H9 (cell line): ENCODE results near the gene AEBP2. TPM values are rescaled to one million over a fixed set of nuclear protein-coding genes. Genes with fewer than 3 reads are reported as not detected.
A peak's percentile ranks its signal among the peaks of the same experiment; 100 is the strongest.

ENCODE experiments used
- DNase-seq: peaks from one replicate; pipeline ENCODE4 v3.0.0-alpha.2; 2017
- H2AFZ ChIP-seq: one replicate; pipeline ENCODE4 v1.6.1; 2013; ENCODE audit warnings: mild to moderate bottlenecking, low read length, control low read depth, moderate library complexity
- H2AK5ac ChIP-seq: 2 replicates; pipeline ENCODE4 v1.6.1; 2013; ENCODE audit warnings: low read length, control low read depth, mixed read lengths; ENCODE audit not compliant: insufficient read length
- H2BK120ac ChIP-seq: one replicate; pipeline ENCODE4 v1.6.1; 2013; ENCODE audit warnings: low read depth, mild to moderate bottlenecking, low read length, control low read depth, inconsistent platforms; ENCODE audit not compliant: poor library complexity, severe bottlenecking
- H2BK12ac ChIP-seq: 2 replicates; pipeline ENCODE4 v1.6.1; 2013; ENCODE audit warnings: low read length, control low read depth, mixed read lengths, low read depth; ENCODE audit not compliant: insufficient read length
- H2BK15ac ChIP-seq: 2 replicates; pipeline ENCODE4 v1.6.1; 2013; ENCODE audit warnings: low read depth, low read length, control low read depth
- H2BK20ac ChIP-seq: one replicate; pipeline ENCODE4 v1.6.1; 2013; ENCODE audit warnings: low read depth, mild to moderate bottlenecking, low read length, control low read depth, inconsistent platforms; ENCODE audit not compliant: poor library complexity, severe bottlenecking
- H2BK5ac ChIP-seq: 2 replicates; pipeline ENCODE4 v1.6.1; 2013; ENCODE audit warnings: low read length, control low read depth, mixed read lengths; ENCODE audit not compliant: insufficient read length
- H3K14ac ChIP-seq: 2 replicates; pipeline ENCODE4 v1.6.1; 2013; ENCODE audit warnings: low read length, control low read depth; ENCODE audit not compliant: insufficient read depth
- H3K18ac ChIP-seq: 2 replicates; pipeline ENCODE4 v1.6.1; 2013; ENCODE audit warnings: low read depth, mild to moderate bottlenecking, mixed read lengths, low read length, control low read depth; ENCODE audit not compliant: insufficient read length
- H3K23ac ChIP-seq: 2 replicates; pipeline ENCODE4 v1.6.1; 2013; ENCODE audit warnings: low read length, control low read depth, mixed read lengths, low read depth; ENCODE audit not compliant: insufficient read length
- H3K23me2 ChIP-seq: 2 replicates; pipeline ENCODE4 v1.6.1; 2013; ENCODE audit warnings: low read depth, mild to moderate bottlenecking, mixed read lengths, low read length, control low read depth; ENCODE audit not compliant: insufficient read length, poor library complexity, severe bottlenecking
- H3K27ac ChIP-seq: 2 replicates; pipeline ENCODE4 v1.5.1; 2013; ENCODE audit warnings: low read length, control low read depth, mixed read lengths, low read depth; ENCODE audit not compliant: insufficient read length
- H3K27me3 ChIP-seq: 2 replicates; pipeline ENCODE4 v1.6.1; 2013; ENCODE audit warnings: low read length, control low read depth, inconsistent platforms; ENCODE audit not compliant: insufficient read depth
- H3K4ac ChIP-seq: 2 replicates; pipeline ENCODE4 v1.6.1; 2013; ENCODE audit warnings: low read depth, mild to moderate bottlenecking, control low read depth, inconsistent platforms, low read length, moderate library complexity
- H3K4me1 ChIP-seq: 2 replicates; pipeline ENCODE4 v1.6.1; 2013; ENCODE audit warnings: low read length, control low read depth, inconsistent platforms; ENCODE audit not compliant: insufficient read depth
- H3K4me2 ChIP-seq: 2 replicates; pipeline ENCODE4 v1.6.1; 2013; ENCODE audit warnings: low read length, control low read depth, mixed read lengths; ENCODE audit not compliant: insufficient read length, insufficient read depth
- H3K56ac ChIP-seq: 2 replicates; pipeline ENCODE4 v1.6.1; 2013; ENCODE audit warnings: low read depth, mild to moderate bottlenecking, mixed read lengths, low read length, control low read depth; ENCODE audit not compliant: insufficient read length
- H3K79me1 ChIP-seq: 2 replicates; pipeline ENCODE4 v1.6.1; 2013; ENCODE audit warnings: low read depth, mild to moderate bottlenecking, moderate library complexity, low read length, control low read depth, inconsistent platforms; ENCODE audit not compliant: insufficient read depth, poor library complexity, severe bottlenecking
- H3K79me2 ChIP-seq: 2 replicates; pipeline ENCODE4 v1.6.1; 2013; ENCODE audit warnings: low read length, control low read depth, inconsistent platforms; ENCODE audit not compliant: insufficient read depth
- H3K9ac ChIP-seq: 2 replicates; pipeline ENCODE4 v1.6.1; 2013; ENCODE audit warnings: low read length, control low read depth, mixed read lengths; ENCODE audit not compliant: insufficient read length; ENCODE audit errors: extremely low read depth
- H3K9me3 ChIP-seq: one replicate; pipeline ENCODE4 v1.6.1; 2013; ENCODE audit warnings: low read depth, low read length, inconsistent platforms; ENCODE audit not compliant: control insufficient read depth
- H3T11ph ChIP-seq: one replicate; pipeline ENCODE4 v1.6.1; 2013; ENCODE audit warnings: mild to moderate bottlenecking, low read length, control low read depth, inconsistent platforms
- H4K20me1 ChIP-seq: one replicate; pipeline ENCODE4 v1.6.1; 2013; ENCODE audit not compliant: control insufficient read depth, insufficient read length, insufficient read depth
- H4K5ac ChIP-seq: 2 replicates; pipeline ENCODE4 v1.6.1; 2013; ENCODE audit warnings: low read depth, mild to moderate bottlenecking, mixed read lengths, low read length, control low read depth; ENCODE audit not compliant: insufficient read length
- H4K8ac ChIP-seq: replicated peaks from 2 replicates; pipeline ENCODE4 v1.6.1; 2013; ENCODE audit warnings: low read length, control low read depth, mixed read lengths, low read depth; ENCODE audit not compliant: insufficient read length
- H4K91ac ChIP-seq: 2 replicates; pipeline ENCODE4 v1.6.1; 2013; ENCODE audit warnings: low read depth, mild to moderate bottlenecking, moderate library complexity, mixed read lengths, low read length, control low read depth; ENCODE audit not compliant: insufficient read length
- H3K27ac Mint-ChIP-seq, 3 experiments: 2 replicates in 2 of 3; 3 replicates in 1 of 3; pipeline ENCODE4 v1.8.0; 2020 to 2021; ENCODE audit warnings: mixed read lengths in 3 of 3, mild to moderate bottlenecking in 1 of 3, moderate library complexity in 1 of 3
- H3K27me3 Mint-ChIP-seq: 2 replicates; pipeline ENCODE4 v1.8.0; 2021; ENCODE audit warnings: low read depth, mild to moderate bottlenecking, moderate library complexity, mixed read lengths
- H3K36me3 Mint-ChIP-seq, 3 experiments: 2 replicates in 2 of 3; 3 replicates in 1 of 3; pipeline ENCODE4 v1.8.0; 2020 to 2021; ENCODE audit warnings: low read depth in 3 of 3, mixed read lengths in 3 of 3; ENCODE audit not compliant: insufficient read depth in 1 of 3
- H3K4me1 Mint-ChIP-seq, 2 experiments: 2 replicates each; pipeline ENCODE4 v1.8.0; 2020; ENCODE audit warnings: mixed read lengths in 2 of 2
- H3K4me3 Mint-ChIP-seq, 2 experiments: 2 replicates in 1 of 2; 3 replicates in 1 of 2; pipeline ENCODE4 v1.8.0; 2020 to 2021; ENCODE audit warnings: mild to moderate bottlenecking in 2 of 2, mixed read lengths in 2 of 2, moderate library complexity in 1 of 2
- H3K9me3 Mint-ChIP-seq, 2 experiments: 2 replicates in 1 of 2; 3 replicates in 1 of 2; pipeline ENCODE4 v1.8.0; 2020; ENCODE audit warnings: mild to moderate bottlenecking in 2 of 2, mixed read lengths in 2 of 2, moderate library complexity in 1 of 2
- WGBS: extraction: QIAGEN DNeasy Blood & Tissue Kit; methylation state at CpG from one replicate; pipeline ENCODE4 v1.1.7; 2013; ENCODE audit warnings: missing lambda C conversion rate, low lambda C conversion rate, mixed read lengths; ENCODE audit not compliant: insufficient read length; ENCODE audit errors: extremely low coverage; 5-methylcytosine and 5-hydroxymethylcytosine counted together
- total RNA-seq: library from RNA; stranded (reverse); gene quantifications from 2 replicates; pipeline ENCODE4 v1.2.1, GENCODE V29; 2021
- TF ChIP-seq, protein P1 (sequence below): fragments of 200-600 bp; sonication (generic); conservative IDR thresholded peaks from 3 replicates; pipeline ENCODE4 v1.8.0; 2021; ENCODE audit warnings: antibody characterized with exemption, mild to moderate bottlenecking

The AEBP2 gene
- total RNA-seq, 1 experiment from 2014 or later: 82.8 TPM

GRCh38 chr12:19449814-19450213 lies 10.5 kb downstream of the AEBP2 start:
- no peak overlapping the region for H4K8ac ChIP-seq
- H3K23me2 ChIP-seq: no peaks in the 10 kb centered on the region
- no peak overlapping the region for H3K18ac ChIP-seq
- no peak overlapping the region for H2BK15ac ChIP-seq
- no peak overlapping the region for H2AFZ ChIP-seq
- no peak overlapping the region for H2BK120ac ChIP-seq
- TF ChIP-seq, protein P1, sequence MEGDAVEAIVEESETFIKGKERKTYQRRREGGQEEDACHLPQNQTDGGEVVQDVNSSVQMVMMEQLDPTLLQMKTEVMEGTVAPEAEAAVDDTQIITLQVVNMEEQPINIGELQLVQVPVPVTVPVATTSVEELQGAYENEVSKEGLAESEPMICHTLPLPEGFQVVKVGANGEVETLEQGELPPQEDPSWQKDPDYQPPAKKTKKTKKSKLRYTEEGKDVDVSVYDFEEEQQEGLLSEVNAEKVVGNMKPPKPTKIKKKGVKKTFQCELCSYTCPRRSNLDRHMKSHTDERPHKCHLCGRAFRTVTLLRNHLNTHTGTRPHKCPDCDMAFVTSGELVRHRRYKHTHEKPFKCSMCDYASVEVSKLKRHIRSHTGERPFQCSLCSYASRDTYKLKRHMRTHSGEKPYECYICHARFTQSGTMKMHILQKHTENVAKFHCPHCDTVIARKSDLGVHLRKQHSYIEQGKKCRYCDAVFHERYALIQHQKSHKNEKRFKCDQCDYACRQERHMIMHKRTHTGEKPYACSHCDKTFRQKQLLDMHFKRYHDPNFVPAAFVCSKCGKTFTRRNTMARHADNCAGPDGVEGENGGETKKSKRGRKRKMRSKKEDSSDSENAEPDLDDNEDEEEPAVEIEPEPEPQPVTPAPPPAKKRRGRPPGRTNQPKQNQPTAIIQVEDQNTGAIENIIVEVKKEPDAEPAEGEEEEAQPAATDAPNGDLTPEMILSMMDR: no peak
- peaks cover 6% of the 10 kb centered on the region; the same call in 1 of the 2 replicates for H3K4me1 ChIP-seq
- no peaks in the 10 kb centered on the region for H4K20me1 ChIP-seq
- no peak overlapping the region for H4K5ac ChIP-seq
- H3T11ph ChIP-seq: no peak overlapping the region
- H3K27ac ChIP-seq: no peak overlapping the region
- no peaks in the 10 kb centered on the region for H3K9me3 Mint-ChIP-seq
- no peak overlapping the region for H3K4ac ChIP-seq
- DNase-seq: no peak
- no peaks in the 10 kb centered on the region for H3K9me3 ChIP-seq
- H3K4me3 Mint-ChIP-seq: no peak overlapping the region
- no peak overlapping the region for H2AK5ac ChIP-seq
- no peaks in the 10 kb centered on the region for H3K79me1 ChIP-seq
- H3K9ac ChIP-seq: no peak overlapping the region
- no peak overlapping the region for H4K91ac ChIP-seq
- H3K27ac Mint-ChIP-seq: peak overlapping the region in 1 of 3 experiments; percentile 45; a peak in 1 of 7 replicates
- peaks cover 84% of the 10 kb centered on the region for H3K79me2 ChIP-seq
- H3K56ac ChIP-seq: no peak overlapping the region
- no peak overlapping the region for H3K23ac ChIP-seq
- H2BK5ac ChIP-seq: no peak overlapping the region
- WGBS: no CpG with 5 or more reads among the region's 4 CpGs
- no peak overlapping the region for H3K4me2 ChIP-seq
- no peak overlapping the region for H3K14ac ChIP-seq
- peaks cover 65 to 69% of the 10 kb centered on the region in 2 experiments for H3K4me1 Mint-ChIP-seq
- H3K27me3 ChIP-seq: no peaks in the 10 kb centered on the region
- no peak overlapping the region for H2BK12ac ChIP-seq
- no peaks in the 10 kb centered on the region for H3K27me3 Mint-ChIP-seq
- peaks cover 6 to 37% (median 8%) of the 10 kb centered on the region in 3 experiments for H3K36me3 Mint-ChIP-seq
- H2BK20ac ChIP-seq: no peak overlapping the region
